GM10266 (cell line): ENCODE data around the gene OR51M1.

Source experiments
- DNase-seq: peaks from one replicate; pipeline ENCODE4 v3.0.0; 2012; ENCODE audit errors: extremely low spot score
- TF ChIP-seq, protein P1 (sequence below): IDR thresholded peaks from 2 replicates; pipeline ENCODE4 v1.5.1; 2012; ENCODE audit warnings: mild to moderate bottlenecking, low read depth; ENCODE audit not compliant: control insufficient read depth, insufficient read depth; ENCODE audit errors: missing control alignments

The OR51M1 gene

DNA sequence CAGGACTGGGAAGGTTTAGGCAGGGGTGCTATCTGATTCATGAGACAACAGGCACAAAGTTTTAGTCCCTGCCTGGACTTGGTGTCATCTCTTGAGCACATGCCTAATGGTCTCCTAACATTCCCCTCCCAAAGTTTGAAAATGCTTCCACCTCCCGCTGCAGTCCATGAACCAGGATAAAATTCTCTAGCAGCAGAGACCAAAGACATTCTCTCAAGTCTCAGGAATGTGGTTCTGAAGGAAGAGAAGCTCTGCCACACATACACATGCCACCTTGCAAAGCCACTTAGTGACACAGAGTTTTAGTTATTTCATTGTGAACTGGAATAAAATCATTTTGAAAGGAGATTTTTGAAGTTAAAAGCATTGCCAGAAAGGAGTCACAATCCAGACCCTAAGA, 16.8 kb upstream of the OR51M1 start:
- DNase-seq, result no peak
- TF ChIP-seq, protein P1, sequence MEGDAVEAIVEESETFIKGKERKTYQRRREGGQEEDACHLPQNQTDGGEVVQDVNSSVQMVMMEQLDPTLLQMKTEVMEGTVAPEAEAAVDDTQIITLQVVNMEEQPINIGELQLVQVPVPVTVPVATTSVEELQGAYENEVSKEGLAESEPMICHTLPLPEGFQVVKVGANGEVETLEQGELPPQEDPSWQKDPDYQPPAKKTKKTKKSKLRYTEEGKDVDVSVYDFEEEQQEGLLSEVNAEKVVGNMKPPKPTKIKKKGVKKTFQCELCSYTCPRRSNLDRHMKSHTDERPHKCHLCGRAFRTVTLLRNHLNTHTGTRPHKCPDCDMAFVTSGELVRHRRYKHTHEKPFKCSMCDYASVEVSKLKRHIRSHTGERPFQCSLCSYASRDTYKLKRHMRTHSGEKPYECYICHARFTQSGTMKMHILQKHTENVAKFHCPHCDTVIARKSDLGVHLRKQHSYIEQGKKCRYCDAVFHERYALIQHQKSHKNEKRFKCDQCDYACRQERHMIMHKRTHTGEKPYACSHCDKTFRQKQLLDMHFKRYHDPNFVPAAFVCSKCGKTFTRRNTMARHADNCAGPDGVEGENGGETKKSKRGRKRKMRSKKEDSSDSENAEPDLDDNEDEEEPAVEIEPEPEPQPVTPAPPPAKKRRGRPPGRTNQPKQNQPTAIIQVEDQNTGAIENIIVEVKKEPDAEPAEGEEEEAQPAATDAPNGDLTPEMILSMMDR, result no peak

DNA sequence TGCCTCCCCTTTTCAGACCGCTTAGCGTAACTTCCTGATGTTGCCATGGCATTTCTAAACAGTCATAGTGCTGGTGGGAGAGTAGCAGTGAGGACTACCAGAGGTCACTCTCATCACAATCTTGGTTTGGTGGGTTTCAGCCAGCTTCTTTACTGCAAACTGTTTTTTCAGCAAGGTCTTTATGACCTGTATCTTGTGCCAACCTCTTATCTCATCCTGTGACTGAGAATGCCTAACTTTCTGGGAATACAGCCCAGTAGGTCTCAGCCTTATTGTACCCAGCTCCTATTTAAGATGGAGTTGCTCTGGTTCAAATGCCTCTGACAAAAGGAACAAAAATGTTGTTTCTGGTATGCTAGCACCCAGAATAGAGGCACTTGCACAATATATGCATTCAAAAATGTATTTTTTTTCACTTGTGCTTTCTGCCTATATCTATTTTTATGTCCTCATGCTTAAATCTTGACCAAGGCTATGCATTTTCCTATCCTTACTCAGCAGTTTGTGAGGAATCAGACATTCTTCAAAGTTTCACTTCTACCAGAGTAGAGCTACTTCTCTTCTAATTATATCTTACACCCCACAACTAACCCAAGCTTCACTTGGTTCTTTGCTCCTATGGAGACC, 16.1 kb upstream of the OR51M1 start:
- TF ChIP-seq, protein P1, result no peak
- DNase-seq, result no peak

DNA sequence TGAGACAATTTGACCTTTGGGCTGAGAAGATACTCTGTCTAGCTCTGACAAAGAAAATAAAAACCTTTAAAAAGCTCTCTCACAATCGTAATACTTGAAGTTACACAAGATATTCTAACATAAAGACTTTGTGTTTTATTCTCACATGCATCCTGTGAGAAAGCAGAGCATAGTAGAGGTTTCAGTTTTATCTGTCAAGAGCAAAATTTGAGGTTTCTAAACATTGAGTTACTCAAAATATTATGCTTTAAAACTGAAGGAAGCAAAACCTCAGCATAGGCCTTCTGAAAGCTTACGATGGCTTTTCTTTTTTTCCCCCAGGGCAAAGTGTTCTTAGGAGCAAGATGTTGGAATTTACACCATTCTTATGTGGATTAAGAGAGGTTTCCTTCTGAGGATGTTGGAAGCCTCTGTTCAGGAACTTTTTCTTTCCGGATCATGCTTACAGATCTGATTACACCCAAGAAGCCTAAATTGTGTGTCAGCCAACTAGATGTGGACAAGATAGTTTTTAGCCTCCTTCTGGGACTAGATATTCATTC, 15.0 kb upstream of the OR51M1 start:
- TF ChIP-seq, protein P1, result no peak
- no peak for DNase-seq

DNA sequence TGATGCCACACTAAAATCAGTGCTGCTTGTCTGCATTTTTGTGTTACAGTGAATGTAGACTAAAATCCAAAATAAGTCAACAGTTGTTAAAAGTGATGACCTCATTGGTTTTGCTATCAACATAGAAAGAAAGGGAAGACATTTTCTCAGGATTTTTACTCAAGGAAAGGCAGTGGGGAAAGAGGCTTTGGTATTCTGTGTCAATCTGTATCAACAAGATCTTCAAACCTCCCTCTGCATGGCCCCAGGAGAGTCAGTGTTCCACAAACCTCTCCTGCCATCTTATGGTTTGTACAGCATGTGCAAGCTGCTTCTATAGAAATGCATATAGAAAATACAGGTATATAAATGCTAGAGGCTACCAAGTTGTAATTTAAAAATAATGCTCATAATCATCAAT, 13.8 kb upstream of the OR51M1 start:
- no peak for DNase-seq
- TF ChIP-seq, protein P1, result peak; percentile 49

DNA sequence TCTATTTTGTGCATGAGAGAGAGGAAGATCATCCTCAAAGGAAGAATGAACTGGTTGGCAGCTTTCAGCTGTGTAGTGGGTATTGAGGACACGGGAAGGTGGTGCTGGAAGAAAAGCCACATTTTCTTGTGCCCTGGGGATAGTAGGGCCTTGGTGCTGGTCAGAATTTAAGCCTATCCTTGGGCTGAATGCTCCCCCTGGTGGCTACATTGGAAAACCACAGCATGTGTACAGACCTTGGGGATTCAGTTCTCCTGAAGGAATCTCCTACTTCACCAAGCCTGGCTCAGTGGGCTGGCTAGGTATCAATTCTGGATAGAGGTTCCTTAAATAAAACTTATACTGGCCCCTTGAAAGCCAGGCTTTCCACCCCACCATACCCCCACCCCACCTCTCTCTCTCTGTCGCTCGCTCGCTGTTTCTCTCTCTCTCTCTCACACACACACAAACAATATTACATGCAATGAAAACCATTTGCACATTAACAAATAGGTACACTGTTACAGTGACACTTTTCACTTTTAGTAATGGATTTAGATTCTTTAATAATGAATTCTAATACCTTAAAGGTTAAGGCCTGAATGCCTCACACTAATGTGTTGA, 2.8 kb upstream of the OR51M1 start:
- DNase-seq, result peak; percentile 45
- TF ChIP-seq, protein P1, result peak; percentile 77

DNA sequence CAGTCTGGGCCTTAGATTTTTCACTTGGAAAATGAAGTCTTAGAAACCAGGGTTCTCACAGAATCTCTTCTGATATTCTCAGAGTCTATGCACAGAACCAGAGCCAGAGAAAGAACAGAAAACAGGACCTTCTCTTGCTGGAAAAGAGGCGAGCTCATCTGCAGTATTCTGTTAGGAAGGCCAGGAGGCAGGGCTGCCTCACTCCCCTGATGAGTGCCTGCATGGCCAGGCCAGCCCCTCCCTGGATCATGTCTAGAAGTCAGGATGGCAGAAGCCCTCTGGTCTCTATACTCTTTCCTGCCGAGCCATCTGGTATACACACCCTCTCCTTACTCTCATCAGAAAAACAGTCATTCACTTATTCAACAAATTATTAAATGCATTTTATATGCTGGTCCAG, 723 bp downstream of the OR51M1 start:
- TF ChIP-seq, protein P1, result no peak
- DNase-seq, result no peak

DNA sequence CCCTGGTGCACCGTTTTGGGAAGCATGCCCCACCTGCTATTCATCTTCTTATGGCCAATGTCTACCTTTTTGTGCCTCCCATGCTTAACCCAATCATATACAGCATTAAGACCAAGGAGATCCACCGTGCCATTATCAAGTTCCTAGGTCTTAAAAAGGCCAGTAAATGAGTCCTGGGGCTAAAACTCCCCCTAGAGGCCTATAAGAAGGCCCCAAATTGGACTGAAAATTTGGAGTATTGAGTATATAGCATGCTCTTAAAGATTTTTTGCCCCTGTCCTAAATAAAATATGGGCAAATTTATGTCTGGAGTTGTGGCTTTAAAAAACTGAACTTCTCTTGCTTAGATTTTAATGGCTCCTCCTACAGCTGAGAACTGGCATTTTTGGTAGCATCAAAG, 6.6 kb downstream of the OR51M1 start:
- no peak for DNase-seq
- TF ChIP-seq, protein P1, result no peak
